ENCODE data around the gene POU6F2.
"Not testable (repeated sequence)": the region's sequence is repeated elsewhere in the genome, so short reads cannot be mapped to it uniquely, and the experiment has no call there.

The POU6F2 gene

DNA sequence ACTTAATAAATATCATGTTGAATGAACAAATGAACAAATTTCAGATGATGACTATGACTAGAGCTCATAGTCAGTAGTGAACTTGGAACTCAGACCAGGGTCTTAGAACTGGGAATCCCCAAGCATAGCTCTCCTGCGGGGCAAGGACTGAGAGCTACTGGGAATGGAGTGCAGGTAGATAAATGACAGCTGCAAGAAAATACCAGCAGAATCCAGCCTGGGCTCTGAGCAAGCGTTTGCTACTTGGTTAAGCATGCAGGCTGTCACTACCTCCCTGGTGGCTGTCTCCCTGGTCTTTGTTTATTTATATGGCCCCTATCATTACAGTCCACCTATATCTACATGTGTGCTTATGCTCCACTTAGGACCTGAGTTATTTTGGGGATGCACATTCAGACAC lies 208.4 kb downstream of the POU6F2 start:
- TF ChIP-seq, protein P1, sequence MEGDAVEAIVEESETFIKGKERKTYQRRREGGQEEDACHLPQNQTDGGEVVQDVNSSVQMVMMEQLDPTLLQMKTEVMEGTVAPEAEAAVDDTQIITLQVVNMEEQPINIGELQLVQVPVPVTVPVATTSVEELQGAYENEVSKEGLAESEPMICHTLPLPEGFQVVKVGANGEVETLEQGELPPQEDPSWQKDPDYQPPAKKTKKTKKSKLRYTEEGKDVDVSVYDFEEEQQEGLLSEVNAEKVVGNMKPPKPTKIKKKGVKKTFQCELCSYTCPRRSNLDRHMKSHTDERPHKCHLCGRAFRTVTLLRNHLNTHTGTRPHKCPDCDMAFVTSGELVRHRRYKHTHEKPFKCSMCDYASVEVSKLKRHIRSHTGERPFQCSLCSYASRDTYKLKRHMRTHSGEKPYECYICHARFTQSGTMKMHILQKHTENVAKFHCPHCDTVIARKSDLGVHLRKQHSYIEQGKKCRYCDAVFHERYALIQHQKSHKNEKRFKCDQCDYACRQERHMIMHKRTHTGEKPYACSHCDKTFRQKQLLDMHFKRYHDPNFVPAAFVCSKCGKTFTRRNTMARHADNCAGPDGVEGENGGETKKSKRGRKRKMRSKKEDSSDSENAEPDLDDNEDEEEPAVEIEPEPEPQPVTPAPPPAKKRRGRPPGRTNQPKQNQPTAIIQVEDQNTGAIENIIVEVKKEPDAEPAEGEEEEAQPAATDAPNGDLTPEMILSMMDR (IDR thresholded peaks at IDR 0.05; ENCODE audit: low read length, missing control alignments): no peak
- no peak for DNase-seq (ENCODE audit: low read depth)
- H3K4me3 ChIP-seq (replicated peaks; ENCODE audit: low read depth, low read length): no peak overlapping the region

DNA sequence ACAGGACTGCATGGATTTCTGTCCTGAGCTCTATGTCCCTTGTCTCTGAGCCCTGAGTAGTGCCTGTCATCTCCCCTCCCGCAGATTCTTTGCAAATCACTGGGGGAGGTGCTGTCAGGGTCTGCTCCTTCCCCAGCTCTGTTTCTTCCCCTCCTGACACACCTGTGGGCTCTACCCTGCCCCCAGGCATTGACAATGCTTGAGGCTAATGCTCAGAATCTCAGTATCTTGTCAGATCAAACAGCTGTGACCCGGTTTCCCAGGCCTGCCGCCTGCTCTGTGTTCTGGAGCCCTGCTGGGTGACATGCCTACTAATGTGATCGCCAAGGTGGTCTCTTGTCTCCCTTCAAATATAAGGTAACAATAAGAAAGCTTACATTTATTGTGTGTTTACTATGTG lies 209.0 kb downstream of the POU6F2 start:
- TF ChIP-seq, protein P1 (IDR thresholded peaks at IDR 0.05; ENCODE audit: low read length, missing control alignments): no peak
- DNase-seq (ENCODE audit: low read depth): no peak
- H3K4me3 ChIP-seq (replicated peaks; ENCODE audit: low read depth, low read length): no peak overlapping the region

DNA sequence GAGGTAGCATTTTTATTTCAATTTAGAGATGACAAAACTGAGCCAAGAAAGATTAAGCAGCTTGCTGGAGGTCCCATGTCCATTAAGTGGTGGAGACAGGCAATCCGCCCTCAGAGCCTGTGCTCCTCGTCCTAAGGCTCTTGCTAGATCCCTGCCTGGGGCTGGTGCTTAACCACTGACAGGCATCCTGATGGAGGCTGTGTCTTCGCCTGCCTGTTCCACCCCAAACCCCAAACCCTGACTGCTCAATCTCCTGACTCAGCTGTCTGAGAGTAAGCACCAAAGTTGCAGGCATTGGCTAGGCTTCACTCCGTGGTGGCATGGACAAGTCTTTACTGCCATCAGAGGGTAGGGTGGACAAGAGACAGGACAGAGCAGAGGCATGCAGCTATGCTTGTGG lies 209.4 kb downstream of the POU6F2 start:
- no peak for DNase-seq (ENCODE audit: low read depth)
- TF ChIP-seq, protein P1 (IDR thresholded peaks at IDR 0.05; ENCODE audit: low read length, missing control alignments): no peak
- no peak overlapping the region for H3K4me3 ChIP-seq (replicated peaks; ENCODE audit: low read depth, low read length)

DNA sequence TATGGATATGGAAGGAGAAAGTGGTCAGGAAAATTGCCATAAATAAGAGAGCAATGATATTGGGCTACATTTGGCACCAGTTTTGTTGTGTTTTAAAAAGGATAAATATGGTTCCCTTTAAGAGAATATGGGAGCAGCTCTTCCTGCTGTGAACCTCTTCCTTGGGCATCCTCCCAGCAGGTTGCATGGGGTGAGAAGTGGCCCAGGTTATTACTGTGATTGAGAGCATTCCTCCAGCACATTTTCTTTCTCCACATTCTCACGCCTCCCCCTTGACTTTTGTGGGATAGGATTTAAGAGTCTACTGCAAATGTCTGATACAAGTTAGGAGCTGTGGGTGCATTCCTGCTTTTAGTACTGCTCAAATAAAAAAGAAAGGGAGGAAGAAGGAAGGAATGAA lies 214.8 kb downstream of the POU6F2 start:
- TF ChIP-seq, protein P1 (IDR thresholded peaks at IDR 0.05; ENCODE audit: low read length, missing control alignments): no peak
- DNase-seq (ENCODE audit: low read depth): no peak
- H3K4me3 ChIP-seq (replicated peaks; ENCODE audit: low read depth, low read length): no peak overlapping the region

DNA sequence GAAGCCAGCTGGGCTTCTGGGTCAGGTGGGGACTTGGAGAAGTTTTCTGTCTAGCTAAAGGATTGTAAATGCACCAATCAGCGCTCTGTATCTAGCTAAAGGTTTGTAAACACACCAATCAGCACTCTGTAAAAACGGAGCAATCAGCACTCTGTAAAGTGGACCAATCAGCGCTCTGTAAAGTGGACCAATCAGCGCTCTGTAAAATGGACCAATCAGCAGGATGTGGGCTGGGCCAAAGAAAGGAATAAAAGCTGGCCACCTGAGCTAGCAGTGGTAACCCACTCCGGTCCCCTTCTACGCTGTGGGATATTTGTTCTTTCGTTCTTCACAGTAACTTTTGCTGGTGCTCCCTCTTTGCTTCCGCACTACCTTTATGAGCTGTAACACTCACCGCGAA lies 216.7 kb downstream of the POU6F2 start:
- H3K4me3 ChIP-seq (replicated peaks; ENCODE audit: low read depth, low read length); DNase-seq (ENCODE audit: low read depth): not testable (repeated sequence)

DNA sequence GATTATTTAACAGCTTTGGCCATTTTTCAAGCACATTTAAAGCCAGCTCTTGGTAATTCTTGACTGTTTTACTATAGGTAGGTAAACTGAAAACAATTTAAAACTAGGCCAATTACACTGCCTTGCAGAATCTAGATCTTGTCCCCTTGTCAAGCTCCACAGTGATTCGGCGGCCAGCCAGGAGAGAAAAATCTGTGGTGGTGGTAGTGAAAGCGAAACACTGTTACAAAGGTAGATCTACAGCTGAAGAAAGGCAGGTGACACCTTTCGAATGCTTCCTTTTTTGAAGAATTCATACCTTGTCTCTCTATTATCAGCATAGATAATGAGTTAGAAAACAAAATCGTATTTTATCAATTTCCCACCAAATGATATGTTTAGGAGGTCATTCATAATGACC lies 218.3 kb downstream of the POU6F2 start:
- TF ChIP-seq, protein P1 (IDR thresholded peaks at IDR 0.05; ENCODE audit: low read length, missing control alignments): no peak

DNA sequence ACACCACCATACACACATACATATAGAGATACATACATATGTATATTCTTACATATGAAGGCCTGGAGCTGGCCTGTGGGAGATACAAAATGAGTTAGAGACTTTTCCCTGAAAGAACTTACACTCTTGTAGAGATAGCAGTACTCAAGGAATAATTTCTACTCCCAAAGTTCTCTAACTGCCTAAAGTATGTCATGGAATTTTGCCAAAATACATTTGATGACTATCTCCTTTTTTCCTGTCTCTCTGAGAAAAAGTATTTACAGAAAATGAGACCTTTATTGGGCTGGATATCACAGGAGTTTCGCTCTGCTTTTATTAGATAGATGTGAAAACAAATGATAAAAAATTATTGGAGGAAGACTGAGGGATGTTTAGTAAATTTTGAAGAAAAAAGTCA lies 220.1 kb downstream of the POU6F2 start:
- TF ChIP-seq, protein P1 (IDR thresholded peaks at IDR 0.05; ENCODE audit: low read length, missing control alignments): no peak
- no peak overlapping the region for H3K4me3 ChIP-seq (replicated peaks; ENCODE audit: low read depth, low read length)
- DNase-seq (ENCODE audit: low read depth): no peak

More for the DNA sequence above, 218.3 kb downstream of the POU6F2 start:
- H3K4me3 ChIP-seq (replicated peaks; ENCODE audit: low read depth, low read length): no peak overlapping the region
- DNase-seq (ENCODE audit: low read depth): no peak

DNA sequence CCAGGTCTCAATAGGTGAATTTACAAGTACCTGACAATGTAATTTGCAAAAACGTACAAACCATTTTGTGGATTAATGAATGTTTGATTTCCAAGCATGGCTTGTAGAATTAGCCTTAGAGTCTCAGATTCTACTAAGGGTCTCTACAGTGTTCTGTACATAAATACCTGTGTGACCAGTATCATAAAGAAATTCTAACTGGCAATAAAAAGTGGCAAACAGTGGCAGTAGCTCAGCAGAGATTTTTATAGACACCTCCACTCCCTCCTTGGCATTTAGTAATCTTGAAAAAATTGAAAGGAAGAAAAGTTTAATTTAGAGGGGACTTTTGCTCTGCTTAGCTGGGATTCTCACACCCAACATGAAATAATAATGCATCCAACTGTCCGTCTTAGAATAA lies 220.8 kb downstream of the POU6F2 start:
- TF ChIP-seq, protein P1 (IDR thresholded peaks at IDR 0.05; ENCODE audit: low read length, missing control alignments): no peak
- DNase-seq (ENCODE audit: low read depth): no peak
- H3K4me3 ChIP-seq (replicated peaks; ENCODE audit: low read depth, low read length): no peak overlapping the region

All from fibroblast of pulmonary artery (primary cell).